ENCODE measurements around the gene GNG12.

The GNG12 gene

GRCh38 chr1:67760030-67760821, 73.0 kb downstream of the GNG12 start:
- H2AFZ ChIP-seq (ENCODE audit: low read depth, low read length, severe bottlenecking) = peak overlapping the region; percentile 22

DNA sequence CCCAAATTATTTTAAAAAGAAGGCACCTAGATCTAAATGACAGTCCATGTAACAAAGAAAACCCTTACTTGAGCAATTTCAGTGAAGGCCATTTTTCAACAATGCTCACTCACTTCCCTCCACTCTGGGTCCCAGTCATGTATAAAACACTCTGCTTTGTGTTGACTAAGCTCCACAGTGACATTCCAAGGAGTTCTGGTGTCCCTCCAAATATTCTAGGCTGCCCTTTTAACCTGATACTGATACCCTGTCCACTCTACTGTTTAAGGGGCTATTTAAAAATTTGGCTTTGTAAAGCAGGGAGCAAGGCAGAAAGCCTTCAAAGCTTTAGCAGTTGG, 73.6 kb downstream of the GNG12 start:
- H3K4me3 ChIP-seq (ENCODE audit: insufficient read depth, low read length, poor library complexity, severe bottlenecking) = no peak overlapping the region
- no peaks in the 10 kb centered on the region for H3K79me2 ChIP-seq (ENCODE audit: insufficient read depth, low read length)
- H3K4me2 ChIP-seq (ENCODE audit: low read depth, low read length, poor library complexity, severe bottlenecking) = no peak overlapping the region
- H2AFZ ChIP-seq (ENCODE audit: low read depth, low read length, severe bottlenecking) = no peak overlapping the region
- H3K9me3 ChIP-seq (ENCODE audit: insufficient read depth, low read length) = no peaks in the 10 kb centered on the region
- no peaks in the 10 kb centered on the region for H3K9me2 ChIP-seq (replicated peaks; ENCODE audit: insufficient read depth, low read length)
- no peak for TF ChIP-seq CTCF (IDR thresholded peaks at IDR 0.05; ENCODE audit: insufficient read depth, low read length, poor library complexity, severe bottlenecking)
- no peak for TF ChIP-seq EZH2phosphoT487 (conservative IDR thresholded peaks at IDR 0.05; ENCODE audit: low read length)
- no peak overlapping the region for H3K9ac ChIP-seq (ENCODE audit: low read length)
- no peaks in the 10 kb centered on the region for H3K36me3 ChIP-seq (ENCODE audit: low read length)
- no peak overlapping the region for H3K27ac ChIP-seq (ENCODE audit: low read depth, low read length)
- H4K20me1 ChIP-seq (ENCODE audit: low read depth, low read length) = no peaks in the 10 kb centered on the region
- H3F3A ChIP-seq (ENCODE audit: insufficient read depth) = no peaks in the 10 kb centered on the region
- no peaks in the 10 kb centered on the region for H3K27me3 ChIP-seq (ENCODE audit: low read length)

More at GRCh38 chr1:67760030-67760821, 73.0 kb downstream of the GNG12 start:
- Histone ChIP-seq H3K9ac (ENCODE audit: low read length) (no peak overlapping the region), H3K4me3 (ENCODE audit: insufficient read depth, low read length, poor library complexity, severe bottlenecking) (no peak overlapping the region), H3K9me2 (replicated peaks; ENCODE audit: insufficient read depth, low read length) (no peaks in the 10 kb centered on the region), H3K36me3 (ENCODE audit: low read length) (no peaks in the 10 kb centered on the region), H3K27ac (ENCODE audit: low read depth, low read length) (no peak overlapping the region), H3K4me2 (ENCODE audit: low read depth, low read length, poor library complexity, severe bottlenecking) (no peak overlapping the region), H3F3A (ENCODE audit: insufficient read depth) (no peaks in the 10 kb centered on the region), H3K9me3 (ENCODE audit: insufficient read depth, low read length) (no peaks in the 10 kb centered on the region), H3K27me3 (ENCODE audit: low read length) (no peaks in the 10 kb centered on the region), H4K20me1 (ENCODE audit: low read depth, low read length) (no peaks in the 10 kb centered on the region), H3K79me2 (ENCODE audit: insufficient read depth, low read length) (no peaks in the 10 kb centered on the region)
- peak; percentile 88 for TF ChIP-seq CTCF (IDR thresholded peaks at IDR 0.05; ENCODE audit: insufficient read depth, low read length, poor library complexity, severe bottlenecking)
- TF ChIP-seq EZH2phosphoT487 (conservative IDR thresholded peaks at IDR 0.05; ENCODE audit: low read length) = no peak

GRCh38 chr1:67759066-67759465, 74.2 kb downstream of the GNG12 start:
- H3K4me3 ChIP-seq (ENCODE audit: insufficient read depth, low read length, poor library complexity, severe bottlenecking) = no peak overlapping the region
- H3K4me2 ChIP-seq (ENCODE audit: low read depth, low read length, poor library complexity, severe bottlenecking) = no peak overlapping the region
- no peaks in the 10 kb centered on the region for H3K27me3 ChIP-seq (ENCODE audit: low read length)
- TF ChIP-seq EZH2phosphoT487 (conservative IDR thresholded peaks at IDR 0.05; ENCODE audit: low read length) = no peak
- TF ChIP-seq CTCF (IDR thresholded peaks at IDR 0.05; ENCODE audit: insufficient read depth, low read length, poor library complexity, severe bottlenecking) = no peak
- H3K27ac ChIP-seq (ENCODE audit: low read depth, low read length) = no peak overlapping the region
- no peak overlapping the region for H2AFZ ChIP-seq (ENCODE audit: low read depth, low read length, severe bottlenecking)
- no peaks in the 10 kb centered on the region for H3K79me2 ChIP-seq (ENCODE audit: insufficient read depth, low read length)
- H3F3A ChIP-seq (ENCODE audit: insufficient read depth) = no peaks in the 10 kb centered on the region
- H3K36me3 ChIP-seq (ENCODE audit: low read length) = no peaks in the 10 kb centered on the region
- no peaks in the 10 kb centered on the region for H3K9me3 ChIP-seq (ENCODE audit: insufficient read depth, low read length)
- no peak overlapping the region for H3K9ac ChIP-seq (ENCODE audit: low read length)
- H4K20me1 ChIP-seq (ENCODE audit: low read depth, low read length) = no peaks in the 10 kb centered on the region
- H3K9me2 ChIP-seq (replicated peaks; ENCODE audit: insufficient read depth, low read length) = no peaks in the 10 kb centered on the region

Measured in SU-DHL-6 (cell line).